ENCODE measurements around the gene ATP6V1A.
"Not testable (repeated sequence)": the region's sequence is repeated elsewhere in the genome, so short reads cannot be mapped to it uniquely, and the experiment has no call there.

The ATP6V1A gene

DNA sequence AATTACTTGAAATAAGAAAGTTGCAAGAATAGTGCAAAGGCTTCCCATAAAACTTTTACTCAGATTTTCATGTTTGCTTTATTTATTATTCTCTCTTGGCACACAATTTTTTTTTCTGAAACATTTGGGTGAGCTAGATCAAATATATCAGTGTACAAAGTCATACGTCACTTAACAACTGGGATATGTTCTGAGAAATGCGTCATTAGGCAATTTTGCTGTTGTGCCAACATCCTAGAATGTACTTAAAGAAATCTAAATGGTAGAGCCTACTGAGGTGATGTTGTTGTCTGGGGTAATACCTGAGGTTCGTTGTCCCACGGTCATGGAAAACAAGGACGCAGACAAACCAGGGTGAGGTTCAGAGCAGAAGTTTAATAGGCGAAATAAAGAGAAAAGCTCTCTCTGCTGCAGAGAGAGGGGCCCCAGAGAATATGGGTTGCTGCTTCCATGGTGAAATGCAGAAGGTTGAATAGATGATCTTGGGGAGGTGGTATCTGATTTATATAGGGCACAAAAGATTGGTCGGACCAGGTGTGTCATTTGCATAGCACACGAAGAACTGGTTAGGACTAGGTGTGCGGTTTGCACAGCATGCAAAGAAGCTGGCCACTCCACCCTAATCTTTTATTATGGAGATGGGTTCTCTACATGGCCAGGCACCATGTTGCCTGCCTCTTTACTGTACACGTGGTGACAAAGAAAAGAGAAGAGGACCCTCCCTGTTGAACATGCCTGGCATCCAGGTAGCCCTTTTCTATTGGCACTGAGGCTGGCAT, 82.9 kb downstream of the ATP6V1A start:
- no peak for DNase-seq

DNA sequence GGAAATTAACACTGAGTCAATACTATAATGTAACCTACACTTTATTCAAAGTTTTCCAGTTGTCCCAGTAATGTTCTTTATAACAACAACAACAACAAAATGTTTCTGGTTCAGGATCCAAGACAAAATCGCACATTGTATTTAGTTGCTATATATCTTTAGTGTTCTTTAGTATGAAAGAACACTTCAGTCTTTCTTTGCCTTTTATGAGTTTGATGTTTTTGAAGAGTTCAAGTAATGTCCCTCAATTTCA, 84.2 kb downstream of the ATP6V1A start:
- DNase-seq = no peak

DNA sequence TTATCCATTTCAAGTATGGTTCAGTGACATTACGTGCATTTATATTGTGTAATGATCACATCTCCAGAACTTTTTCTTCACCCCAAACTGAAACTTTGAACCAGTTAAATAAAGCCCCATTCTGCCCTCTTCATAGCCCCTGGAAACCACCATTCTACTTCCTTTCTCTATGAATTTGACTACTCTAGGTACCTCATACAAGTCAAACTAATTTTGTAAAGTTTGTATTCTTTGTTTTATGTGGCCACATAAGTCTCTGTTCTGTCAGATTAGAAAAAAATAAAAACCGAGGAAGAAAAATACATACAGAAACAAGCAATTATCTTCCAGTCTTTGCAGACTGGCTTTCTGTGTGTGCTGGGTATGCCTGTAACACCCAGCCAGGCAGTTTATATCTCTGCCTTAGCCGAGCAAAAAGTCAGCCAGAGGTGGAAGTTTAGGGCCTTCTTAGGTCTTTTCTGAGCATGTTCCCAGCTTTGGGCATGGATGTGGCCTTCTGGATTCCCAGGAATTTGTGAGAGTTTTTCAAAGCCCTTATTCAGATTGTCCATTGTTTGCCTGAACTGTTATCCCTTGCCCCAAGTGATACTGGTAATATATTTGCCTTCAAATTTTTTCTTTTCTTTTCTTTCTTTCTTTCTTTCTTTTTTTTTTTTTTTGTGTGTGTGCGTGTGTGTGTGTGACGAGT, 85.8 kb downstream of the ATP6V1A start:
- DNase-seq = no peak

DNA sequence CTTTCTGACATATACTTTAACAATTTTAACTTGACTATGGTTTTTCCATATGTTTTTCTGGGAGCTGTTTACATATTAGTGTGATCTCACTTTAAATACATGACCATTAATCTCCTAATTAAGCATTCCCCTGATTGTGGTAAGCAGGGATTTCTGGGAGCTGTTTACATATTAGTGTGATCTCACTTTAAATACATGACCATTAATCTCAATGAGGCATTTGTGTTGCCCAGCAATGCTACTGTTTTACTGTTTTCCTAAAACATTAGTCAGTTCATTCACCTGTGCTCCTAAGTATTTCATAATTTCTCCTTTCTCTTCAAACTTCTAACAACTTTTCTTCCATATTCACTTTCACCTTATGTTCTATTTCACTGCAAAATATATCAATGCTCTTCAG, 88.1 kb downstream of the ATP6V1A start:
- DNase-seq = no peak

DNA sequence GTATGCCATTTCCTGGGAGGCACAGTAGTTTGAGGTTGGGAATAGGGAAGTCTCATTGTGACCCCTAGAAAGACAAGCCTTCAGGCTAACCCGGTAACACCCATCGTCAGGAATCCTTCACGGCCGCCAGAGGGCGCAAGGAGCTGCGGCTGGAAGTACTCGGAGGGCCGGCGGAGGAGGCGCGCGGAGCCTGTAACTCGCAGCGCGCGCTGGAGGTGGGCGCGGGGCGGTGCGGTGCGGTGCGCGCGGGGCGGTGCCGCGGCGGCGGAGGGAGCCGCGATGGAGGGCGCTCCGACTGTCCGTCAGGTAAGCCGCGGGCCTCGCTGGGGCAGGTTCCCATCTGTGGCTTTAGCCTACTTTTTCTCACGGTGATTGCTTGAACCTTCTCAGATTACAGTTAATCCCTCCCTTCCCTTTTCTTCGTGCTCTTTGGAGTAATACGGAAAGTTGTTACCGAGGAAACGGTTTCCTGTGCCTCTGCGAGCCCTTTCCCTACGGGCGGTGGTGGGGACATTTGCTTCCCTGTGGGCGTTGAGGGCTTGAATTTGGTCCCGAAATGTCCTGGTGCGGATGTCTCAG, 91.9 kb downstream of the ATP6V1A start, which contains the start of gene GRAMD1C:
Gene GRAMD1C (plus strand): TSS at position 158 of the 579 bp plus-strand sequence. CDS start 122 bp downstream, at position 280.
- peak; percentile 92 for DNase-seq

DNA sequence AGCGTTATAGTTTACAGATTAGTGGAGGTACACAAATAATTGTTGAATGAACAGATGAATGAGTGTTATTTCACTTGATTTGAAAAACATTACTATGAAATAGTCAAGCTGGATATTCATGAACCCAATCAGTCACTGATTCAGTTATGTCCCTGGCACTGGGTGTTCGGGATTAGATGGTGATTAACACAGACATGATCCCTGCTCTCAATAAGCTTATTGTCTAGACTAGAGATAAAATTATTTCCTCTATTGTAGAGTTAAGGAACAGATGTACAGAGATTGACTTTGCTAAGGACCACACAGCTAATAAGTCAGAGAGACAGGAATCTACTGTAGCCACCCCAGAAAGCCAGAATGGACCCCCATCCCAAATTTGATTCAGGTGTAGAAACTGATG, 92.7 kb downstream of the ATP6V1A start:
- DNase-seq = no peak

DNA sequence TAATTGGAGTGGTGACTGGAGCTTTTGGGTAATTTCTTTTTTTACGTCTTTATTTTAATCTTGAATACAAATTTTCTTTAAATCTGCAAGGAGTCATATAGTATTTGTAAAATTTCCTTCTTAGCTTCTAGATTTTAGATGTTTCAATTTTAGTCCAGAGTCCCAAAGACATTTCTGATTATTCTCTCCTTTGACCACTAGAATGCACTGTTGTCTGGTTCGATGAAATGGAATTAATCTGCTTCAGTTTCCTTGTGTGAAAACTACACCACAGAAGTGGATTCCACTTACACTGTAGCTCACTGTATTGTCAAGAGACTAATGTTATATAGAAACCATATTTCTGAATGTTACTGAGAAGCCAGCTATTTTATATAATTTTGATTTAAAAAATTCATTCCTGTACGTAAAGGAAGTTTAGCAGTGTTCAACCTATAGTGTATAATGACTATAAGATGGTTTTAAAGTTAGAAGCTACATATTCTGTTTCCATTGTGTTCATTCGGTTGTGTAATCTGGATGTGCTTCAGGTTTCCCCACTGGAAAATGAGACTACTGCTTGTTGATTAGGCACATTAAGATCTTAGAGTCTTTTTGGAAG, 97.9 kb downstream of the ATP6V1A start:
- DNase-seq = peak; percentile 39

DNA sequence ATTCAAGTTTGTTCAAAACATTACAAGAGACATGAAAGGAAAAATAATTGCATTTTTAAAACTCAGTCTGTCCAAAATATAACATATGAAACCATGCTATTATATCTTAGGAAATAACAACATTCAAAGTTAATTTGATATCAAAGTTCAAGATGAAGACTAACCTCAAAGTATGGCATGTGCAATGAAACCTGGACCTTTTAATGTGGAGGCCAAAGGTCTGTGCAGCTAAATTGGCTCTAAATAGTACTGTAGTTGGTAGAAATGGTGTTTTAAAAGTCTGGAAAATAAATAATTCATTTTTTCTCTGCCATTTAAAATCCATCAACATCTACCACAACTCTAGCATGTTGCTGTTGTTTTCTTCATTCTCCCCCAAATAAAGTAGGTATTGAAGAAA, 100.4 kb downstream of the ATP6V1A start:
- no peak for DNase-seq

DNA sequence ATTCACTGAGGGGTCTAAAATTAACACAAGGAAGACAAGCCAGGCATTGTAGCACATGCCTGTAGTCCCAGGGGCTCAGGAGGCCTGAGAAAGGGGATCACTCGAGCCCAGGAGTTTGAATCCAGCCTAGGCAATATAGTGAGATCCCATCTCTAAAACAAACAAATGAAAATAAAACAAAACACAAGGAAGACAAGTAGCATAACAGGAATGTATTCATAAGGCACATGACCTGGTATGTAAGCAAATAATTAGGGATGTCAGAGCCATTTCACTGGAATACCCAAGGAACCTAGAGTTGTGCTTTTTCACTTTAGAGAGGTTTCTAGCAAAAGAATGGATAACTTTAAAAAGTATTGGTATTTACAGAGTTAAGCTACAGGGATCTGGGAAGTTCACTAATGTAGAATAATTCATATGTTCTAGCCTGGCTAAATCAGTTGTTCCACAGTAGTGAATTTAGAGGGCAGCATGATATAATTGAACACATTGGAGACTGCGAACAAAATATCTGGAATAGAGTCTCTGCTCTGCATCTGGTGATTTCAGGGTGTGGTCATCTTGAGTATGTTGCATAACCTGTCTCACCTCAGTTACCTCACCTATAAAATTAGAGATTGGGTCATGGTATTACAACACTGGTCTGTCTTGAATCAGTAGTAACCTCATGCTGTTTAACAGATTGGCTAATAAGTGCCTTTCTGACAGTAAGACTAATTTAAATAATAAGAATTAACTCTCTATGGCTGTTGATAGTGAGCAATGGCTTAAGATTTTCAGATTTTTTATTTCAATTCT, 101.0 kb downstream of the ATP6V1A start:
- DNase-seq = no peak

DNA sequence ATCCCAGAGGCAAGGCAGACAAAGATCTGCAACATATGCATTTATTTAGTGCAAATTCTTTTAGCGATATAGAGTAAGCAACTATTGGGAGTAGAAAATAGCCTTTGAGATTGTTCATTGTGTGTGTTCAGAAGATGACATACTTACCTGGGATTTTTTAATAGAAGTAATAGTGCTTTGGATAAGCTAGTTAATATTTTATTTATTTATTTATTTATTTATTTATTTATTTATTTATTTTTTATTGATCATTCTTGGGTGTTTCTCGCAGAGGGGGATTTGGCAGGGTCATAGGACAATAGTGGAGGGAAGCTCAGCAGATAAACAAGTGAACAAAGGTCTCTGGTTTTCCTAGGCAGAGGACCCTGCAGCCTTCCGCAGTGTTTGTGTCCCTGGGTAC, 102.2 kb downstream of the ATP6V1A start:
- DNase-seq = not testable (repeated sequence)

DNA sequence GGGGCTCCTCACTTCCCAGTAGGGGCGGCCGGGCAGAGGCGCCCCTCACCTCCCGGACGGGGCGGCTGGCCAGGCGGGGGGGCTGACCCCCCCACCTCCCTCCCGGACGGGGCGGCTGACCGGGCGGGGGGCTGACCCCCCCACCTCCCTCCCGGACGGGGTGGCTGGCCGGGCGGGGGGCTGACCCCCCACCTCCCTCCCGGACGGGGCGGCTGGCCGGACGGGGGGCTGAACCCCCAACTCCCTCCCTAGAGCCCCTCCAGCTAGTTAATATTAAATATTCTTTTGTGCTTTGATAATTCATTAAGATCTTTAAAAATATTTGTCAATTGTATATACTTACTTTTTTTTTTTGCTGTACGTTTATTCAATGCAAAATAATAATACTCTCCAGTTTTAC, 103.0 kb downstream of the ATP6V1A start:
- not testable (repeated sequence) for DNase-seq

DNA sequence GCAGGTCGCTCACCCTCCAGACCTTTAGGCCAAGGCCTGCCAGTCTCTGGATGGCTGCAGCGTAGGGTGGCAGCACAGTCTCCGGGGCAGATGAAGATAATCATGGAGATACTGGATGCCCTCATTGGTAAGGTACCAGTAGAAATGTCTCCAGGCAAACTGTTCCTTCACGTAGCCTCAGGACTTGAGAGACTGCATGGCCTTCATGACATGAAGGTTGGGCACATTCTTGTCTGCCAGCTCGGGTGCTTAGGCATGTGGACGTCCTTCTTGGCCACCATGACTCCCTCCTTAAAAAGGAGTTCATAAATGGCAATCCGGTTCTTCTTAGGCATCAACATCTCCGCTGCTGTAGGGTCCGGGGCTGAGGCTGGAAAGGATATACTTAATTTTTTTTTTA, 103.6 kb downstream of the ATP6V1A start:
- not testable (repeated sequence) for DNase-seq

DNA sequence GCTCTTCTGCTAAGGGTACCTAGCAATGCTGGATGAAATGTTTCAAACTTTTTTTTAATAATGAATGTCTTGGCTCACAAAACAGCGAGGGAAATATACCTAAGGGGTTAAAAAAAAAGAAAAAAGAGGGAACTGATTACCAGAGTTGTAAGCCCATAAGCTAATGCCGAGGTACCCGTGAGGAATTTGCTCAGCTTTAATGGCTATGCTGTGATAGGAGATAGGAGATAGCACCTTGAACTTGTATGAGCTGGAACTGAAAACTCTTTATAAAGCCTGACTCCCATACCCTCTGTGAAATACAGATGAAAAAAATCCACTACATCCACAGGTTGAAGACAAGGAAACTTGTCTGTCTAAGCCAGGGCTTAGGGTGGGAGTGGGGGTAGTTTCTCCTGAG, 105.7 kb downstream of the ATP6V1A start:
- no peak for DNase-seq
